GM23248 (cell line): ENCODE results near the gene SMARCD1.

Experiments used
- EZH2 ChIP-seq: fragments of 200-600 bp; sonication (generic); IDR thresholded peaks from 2 replicates; pipeline ENCODE4 v1.6.1; 2018; ENCODE audit warnings: antibody characterized with exemption, mild to moderate bottlenecking; ENCODE audit not compliant: insufficient read depth, poor library complexity, severe bottlenecking
- EZH2phosphoT487 ChIP-seq: fragments of 200-600 bp; sonication (generic); IDR thresholded peaks from 2 replicates; pipeline ENCODE4 v1.6.1; 2018; ENCODE audit warnings: antibody characterized with exemption, moderate library complexity, mild to moderate bottlenecking, low read depth; ENCODE audit not compliant: insufficient read depth

- TF ChIP-seq EZH2, result no peak
- no peak for TF ChIP-seq EZH2phosphoT487
Measured at GRCh38 chr12:50040657-50041056, 44.5 kb upstream of the SMARCD1 start.
